SU-DHL-6 (cell line): ENCODE results near the gene TMEM185A.
"Not testable (repeated sequence)": the region's sequence is repeated elsewhere in the genome, so short reads cannot be mapped to it uniquely, and the experiment has no call there.

Experiments
- H2AFZ ChIP-seq: fragments of 200-600 bp; sonication (generic); 2 replicates; pipeline ENCODE4 v1.6.1; 2014; ENCODE audit warnings: low read depth, mild to moderate bottlenecking, moderate library complexity, mixed read lengths, antibody characterized with exemption, low read length; ENCODE audit not compliant: severe bottlenecking
- H3F3A ChIP-seq: fragments of 200-600 bp; shearing (Covaris generic); 2 replicates; pipeline ENCODE4 v1.6.0; 2016; ENCODE audit warnings: antibody characterized with exemption, mild to moderate bottlenecking; ENCODE audit not compliant: insufficient read depth
- H3K27ac ChIP-seq: fragments of 200-600 bp; sonication (generic); 2 replicates; pipeline ENCODE4 v1.5.1; 2016; ENCODE audit warnings: low read depth, mild to moderate bottlenecking, low read length, moderate library complexity, mixed read lengths
- H3K27me3 ChIP-seq: fragments of 200-600 bp; sonication (generic), shearing (Covaris generic); 2 replicates; pipeline ENCODE4 v1.6.0; 2014; ENCODE audit warnings: mild to moderate bottlenecking, low read length
- H3K36me3 ChIP-seq: fragments of 200-600 bp; sonication (generic); 2 replicates; pipeline ENCODE4 v1.6.1; 2014; ENCODE audit warnings: mild to moderate bottlenecking, low read length, mixed read lengths
- H3K4me2 ChIP-seq: fragments of 300-600, 200-600 bp; shearing (Covaris generic), sonication (generic); 2 replicates; pipeline ENCODE4 v1.6.0; 2014; ENCODE audit warnings: low read length, low read depth, mild to moderate bottlenecking; ENCODE audit not compliant: poor library complexity, severe bottlenecking
- H3K4me3 ChIP-seq: fragments of 200-600 bp; sonication (generic); 2 replicates; pipeline ENCODE4 v1.5.1; 2014; ENCODE audit warnings: antibody characterized with exemption, low read length, mild to moderate bottlenecking, mixed read lengths; ENCODE audit not compliant: insufficient read depth, poor library complexity, severe bottlenecking
- H3K79me2 ChIP-seq: fragments of 200-600 bp; sonication (generic); 2 replicates; pipeline ENCODE4 v1.6.1; 2014; ENCODE audit warnings: mild to moderate bottlenecking, low read length, moderate library complexity; ENCODE audit not compliant: insufficient read depth
- H3K9ac ChIP-seq: fragments of 200-600 bp; sonication (generic); 2 replicates; pipeline ENCODE4 v1.7.0; 2014; ENCODE audit warnings: mild to moderate bottlenecking, low read length
- H3K9me2 ChIP-seq: fragments of 200-600 bp; sonication (generic); replicated peaks from 2 replicates; pipeline ENCODE4 v1.6.1; 2014; ENCODE audit warnings: low read length; ENCODE audit not compliant: insufficient read depth
- H3K9me3 ChIP-seq: fragments of 200-600 bp; sonication (generic); 2 replicates; pipeline ENCODE4 v1.6.1; 2014; ENCODE audit warnings: low read length, mixed read lengths; ENCODE audit not compliant: insufficient read depth
- H4K20me1 ChIP-seq: fragments of 200-600 bp; sonication (generic); 2 replicates; pipeline ENCODE4 v1.6.1; 2014; ENCODE audit warnings: low read depth, mild to moderate bottlenecking, antibody characterized with exemption, low read length, moderate library complexity, mixed read lengths
- EZH2phosphoT487 ChIP-seq: fragments of 200-600 bp; sonication (generic), shearing (Covaris generic); conservative IDR thresholded peaks from 2 replicates; pipeline ENCODE4 v1.6.1; 2018; ENCODE audit warnings: mild to moderate bottlenecking, antibody characterized with exemption, low read length, moderate library complexity, mixed read lengths
- TF ChIP-seq, protein P1 (sequence below): fragments of 200-600 bp; sonication (generic); IDR thresholded peaks from one replicate; pipeline ENCODE4 v1.5.1; 2017; ENCODE audit warnings: antibody characterized with exemption, mild to moderate bottlenecking, low read length, moderate library complexity; ENCODE audit not compliant: insufficient read depth, poor library complexity, severe bottlenecking

TMEM185A gene

DNA sequence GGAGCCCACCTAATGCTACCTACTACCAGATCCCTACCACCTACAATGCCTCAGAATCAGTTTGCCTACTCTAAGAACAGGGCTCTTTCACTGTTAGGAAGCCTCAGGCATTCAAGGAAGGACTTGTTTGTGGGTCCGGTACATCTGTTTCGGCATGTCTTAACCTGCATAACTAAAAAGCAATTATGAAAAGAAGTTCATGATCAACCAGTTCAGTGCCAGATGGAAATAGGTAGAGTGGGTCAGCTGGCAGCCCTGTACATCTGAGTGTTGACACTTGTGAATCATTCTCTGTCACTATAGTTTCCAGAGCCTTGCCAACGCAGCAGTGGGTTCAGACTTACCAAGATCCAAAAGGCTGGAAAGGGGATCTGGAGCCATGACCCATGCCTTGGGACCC, 3.3 kb downstream of the TMEM185A start:
- no peaks in the 10 kb centered on the region for H3K9me2 ChIP-seq
- no peaks in the 10 kb centered on the region for H3K79me2 ChIP-seq
- no peak overlapping the region for H3K9ac ChIP-seq
- no peaks in the 10 kb centered on the region for H3K27me3 ChIP-seq
- H3F3A ChIP-seq = no peaks in the 10 kb centered on the region
- H3K36me3 ChIP-seq = no peaks in the 10 kb centered on the region
- H3K4me2 ChIP-seq = no peak overlapping the region
- TF ChIP-seq EZH2phosphoT487 = no peak
- TF ChIP-seq, protein P1, sequence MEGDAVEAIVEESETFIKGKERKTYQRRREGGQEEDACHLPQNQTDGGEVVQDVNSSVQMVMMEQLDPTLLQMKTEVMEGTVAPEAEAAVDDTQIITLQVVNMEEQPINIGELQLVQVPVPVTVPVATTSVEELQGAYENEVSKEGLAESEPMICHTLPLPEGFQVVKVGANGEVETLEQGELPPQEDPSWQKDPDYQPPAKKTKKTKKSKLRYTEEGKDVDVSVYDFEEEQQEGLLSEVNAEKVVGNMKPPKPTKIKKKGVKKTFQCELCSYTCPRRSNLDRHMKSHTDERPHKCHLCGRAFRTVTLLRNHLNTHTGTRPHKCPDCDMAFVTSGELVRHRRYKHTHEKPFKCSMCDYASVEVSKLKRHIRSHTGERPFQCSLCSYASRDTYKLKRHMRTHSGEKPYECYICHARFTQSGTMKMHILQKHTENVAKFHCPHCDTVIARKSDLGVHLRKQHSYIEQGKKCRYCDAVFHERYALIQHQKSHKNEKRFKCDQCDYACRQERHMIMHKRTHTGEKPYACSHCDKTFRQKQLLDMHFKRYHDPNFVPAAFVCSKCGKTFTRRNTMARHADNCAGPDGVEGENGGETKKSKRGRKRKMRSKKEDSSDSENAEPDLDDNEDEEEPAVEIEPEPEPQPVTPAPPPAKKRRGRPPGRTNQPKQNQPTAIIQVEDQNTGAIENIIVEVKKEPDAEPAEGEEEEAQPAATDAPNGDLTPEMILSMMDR = no peak
- H4K20me1 ChIP-seq = no peaks in the 10 kb centered on the region; the same call in 1 of the 2 replicates
- no peak overlapping the region for H2AFZ ChIP-seq
- no peaks in the 10 kb centered on the region for H3K9me3 ChIP-seq
- no peak overlapping the region for H3K27ac ChIP-seq
- no peak overlapping the region for H3K4me3 ChIP-seq

DNA sequence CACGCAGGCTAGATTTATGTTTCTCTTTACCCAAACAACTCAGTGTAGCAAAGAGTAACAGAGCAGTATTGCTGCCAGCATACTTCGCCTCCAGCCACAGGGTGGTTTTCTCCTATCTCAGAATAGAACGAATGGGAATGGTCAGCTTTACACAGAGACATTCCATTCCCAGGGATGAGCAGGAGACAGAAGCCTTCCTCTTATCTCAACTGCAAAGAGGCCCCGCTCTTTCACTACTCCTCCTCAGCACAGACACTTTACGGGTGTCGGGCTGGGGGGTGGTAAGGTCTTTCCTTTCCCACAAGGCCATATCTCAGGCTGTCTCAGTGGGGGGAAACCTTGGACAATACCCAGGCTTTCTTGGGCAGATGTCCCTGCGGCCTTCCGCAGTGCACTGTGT, 4.8 kb downstream of the TMEM185A start:
- not testable (repeated sequence) for H2AFZ ChIP-seq, H3K27me3 ChIP-seq, H3K36me3 ChIP-seq, H4K20me1 ChIP-seq, H3K4me3 ChIP-seq, H3K27ac ChIP-seq, H3F3A ChIP-seq, H3K9ac ChIP-seq, H3K4me2 ChIP-seq, H3K9me3 ChIP-seq, H3K79me2 ChIP-seq, H3K9me2 ChIP-seq

DNA sequence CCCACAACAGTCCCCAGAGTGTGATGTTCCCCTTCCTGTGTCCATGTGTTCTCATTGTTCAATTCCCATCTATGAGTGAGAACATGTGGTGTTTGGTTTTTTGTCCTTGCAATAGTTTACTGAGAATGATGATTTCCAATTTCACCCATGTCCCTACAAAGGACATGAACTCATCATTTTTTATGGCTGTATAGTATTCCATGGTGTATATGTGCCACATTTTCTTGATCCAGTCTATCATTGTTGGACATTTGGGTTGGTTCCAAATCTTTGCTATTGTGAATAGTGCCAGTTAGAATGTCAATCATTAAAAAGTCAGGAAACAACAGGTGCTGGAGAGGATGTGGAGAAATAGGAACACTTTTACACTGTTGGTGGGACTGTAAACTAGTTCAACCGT, 11.9 kb downstream of the TMEM185A start:
- H3K4me3 ChIP-seq, H2AFZ ChIP-seq, H3F3A ChIP-seq, H3K9me2 ChIP-seq, H4K20me1 ChIP-seq, H3K9me3 ChIP-seq, H3K27me3 ChIP-seq, H3K79me2 ChIP-seq, H3K36me3 ChIP-seq, H3K27ac ChIP-seq, H3K9ac ChIP-seq, H3K4me2 ChIP-seq: not testable (repeated sequence)

DNA sequence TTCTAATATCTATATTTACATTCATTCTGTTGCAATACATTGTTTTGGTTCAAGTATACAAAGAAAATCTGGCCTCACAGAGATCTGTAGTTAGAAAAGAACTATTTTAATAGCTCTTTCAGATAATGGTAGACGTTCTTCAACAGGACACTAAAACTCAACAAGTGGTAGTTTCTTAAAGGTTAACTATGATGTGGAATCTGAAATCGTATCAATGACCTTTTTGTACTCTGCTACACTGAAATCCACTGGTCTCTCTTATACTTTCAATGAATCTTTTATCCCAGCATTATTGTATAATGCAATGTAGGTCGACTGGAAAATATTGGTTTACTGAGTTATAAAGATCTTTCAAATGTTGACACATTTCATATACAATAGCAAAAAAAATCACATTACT, 12.7 kb downstream of the TMEM185A start:
- H3F3A ChIP-seq = no peaks in the 10 kb centered on the region
- H3K79me2 ChIP-seq = no peaks in the 10 kb centered on the region

More for the DNA sequence above, 12.7 kb downstream of the TMEM185A start:
- no peaks in the 10 kb centered on the region for H3K9me3 ChIP-seq
- TF ChIP-seq, protein P1 = no peak
- TF ChIP-seq EZH2phosphoT487 = no peak
- H3K36me3 ChIP-seq = no peaks in the 10 kb centered on the region
- H4K20me1 ChIP-seq = no peaks in the 10 kb centered on the region
- H3K4me2 ChIP-seq = no peak overlapping the region
- H3K4me3 ChIP-seq = no peak overlapping the region
- no peaks in the 10 kb centered on the region for H3K9me2 ChIP-seq
- H3K9ac ChIP-seq = no peak overlapping the region
- no peak overlapping the region for H2AFZ ChIP-seq
- H3K27ac ChIP-seq = no peak overlapping the region
- no peaks in the 10 kb centered on the region for H3K27me3 ChIP-seq
